GM18505 (cell line): ENCODE data around the gene ALKBH7.
A peak's percentile ranks its signal among the peaks of the same experiment; 100 is the strongest.

ENCODE experiments used
- ATAC-seq: cut with Tn5 transposase; IDR thresholded peaks from one replicate; pipeline ENCODE4 v1.9.1; 2021; ENCODE audit not compliant: unreplicated experiment
- POLR2A ChIP-seq: IDR thresholded peaks from 4 replicates; pipeline ENCODE4 v1.6.1; 2011; ENCODE audit warnings: borderline replicate concordance; ENCODE audit not compliant: insufficient read depth, insufficient read length; ENCODE audit errors: extremely low read depth

The ALKBH7 gene

GRCh38 chr19:6402058-6402457 lies 29.5 kb downstream of the ALKBH7 start:
- no peak for ATAC-seq

GRCh38 chr19:6402837-6403608 lies 30.4 kb downstream of the ALKBH7 start:
- TF ChIP-seq POLR2A, result no peak
- ATAC-seq, result no peak

More at GRCh38 chr19:6402058-6402457, 29.5 kb downstream of the ALKBH7 start:
- no peak for TF ChIP-seq POLR2A

- ATAC-seq, result no peak
- TF ChIP-seq POLR2A, result no peak
These were observed 33.8 kb downstream of the ALKBH7 start for GRCh38 chr19:6406401-6406800.

GRCh38 chr19:6409346-6409745 lies 36.8 kb downstream of the ALKBH7 start:
- ATAC-seq, result no peak

GRCh38 chr19:6412061-6412446 lies 39.5 kb downstream of the ALKBH7 start:
- no peak for TF ChIP-seq POLR2A
- no peak for ATAC-seq

More at GRCh38 chr19:6409346-6409745, 36.8 kb downstream of the ALKBH7 start:
- TF ChIP-seq POLR2A, result no peak

GRCh38 chr19:6412447-6413091 lies 40.0 kb downstream of the ALKBH7 start:
- no peak for ATAC-seq
- TF ChIP-seq POLR2A, result peak; percentile 13

- ATAC-seq, result no peak
- TF ChIP-seq POLR2A, result no peak
These were observed 40.7 kb downstream of the ALKBH7 start for GRCh38 chr19:6413291-6413690.

- no peak for TF ChIP-seq POLR2A
These were observed 41.4 kb downstream of the ALKBH7 start for GRCh38 chr19:6413721-6414643.

GRCh38 chr19:6414793-6415590 lies 42.4 kb downstream of the ALKBH7 start:
- ATAC-seq, result no peak
- TF ChIP-seq POLR2A, result no peak

More at GRCh38 chr19:6413721-6414643, 41.4 kb downstream of the ALKBH7 start:
- ATAC-seq, result no peak

GRCh38 chr19:6415591-6416190 lies 43.1 kb downstream of the ALKBH7 start:
- no peak for ATAC-seq

GRCh38 chr19:6416658-6417405 lies 44.2 kb downstream of the ALKBH7 start:
- no peak for TF ChIP-seq POLR2A
- ATAC-seq, result no peak

More at GRCh38 chr19:6415591-6416190, 43.1 kb downstream of the ALKBH7 start:
- TF ChIP-seq POLR2A, result no peak
